ENCODE data around the gene MDH2.
"Not testable (repeated sequence)": the region's sequence is repeated elsewhere in the genome, so short reads cannot be mapped to it uniquely, and the experiment has no call there.

- TF ChIP-seq, protein P1, sequence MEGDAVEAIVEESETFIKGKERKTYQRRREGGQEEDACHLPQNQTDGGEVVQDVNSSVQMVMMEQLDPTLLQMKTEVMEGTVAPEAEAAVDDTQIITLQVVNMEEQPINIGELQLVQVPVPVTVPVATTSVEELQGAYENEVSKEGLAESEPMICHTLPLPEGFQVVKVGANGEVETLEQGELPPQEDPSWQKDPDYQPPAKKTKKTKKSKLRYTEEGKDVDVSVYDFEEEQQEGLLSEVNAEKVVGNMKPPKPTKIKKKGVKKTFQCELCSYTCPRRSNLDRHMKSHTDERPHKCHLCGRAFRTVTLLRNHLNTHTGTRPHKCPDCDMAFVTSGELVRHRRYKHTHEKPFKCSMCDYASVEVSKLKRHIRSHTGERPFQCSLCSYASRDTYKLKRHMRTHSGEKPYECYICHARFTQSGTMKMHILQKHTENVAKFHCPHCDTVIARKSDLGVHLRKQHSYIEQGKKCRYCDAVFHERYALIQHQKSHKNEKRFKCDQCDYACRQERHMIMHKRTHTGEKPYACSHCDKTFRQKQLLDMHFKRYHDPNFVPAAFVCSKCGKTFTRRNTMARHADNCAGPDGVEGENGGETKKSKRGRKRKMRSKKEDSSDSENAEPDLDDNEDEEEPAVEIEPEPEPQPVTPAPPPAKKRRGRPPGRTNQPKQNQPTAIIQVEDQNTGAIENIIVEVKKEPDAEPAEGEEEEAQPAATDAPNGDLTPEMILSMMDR (IDR thresholded peaks at IDR 0.05), result not testable (repeated sequence)
- not testable (repeated sequence) for TF ChIP-seq POLR2A (IDR thresholded peaks at IDR 0.05)
These were observed 36.2 kb downstream of the MDH2 start for GRCh38 chr7:76084115-76084514.
